ENCODE results near the gene GPHA2. TPM values are rescaled to one million over a fixed set of nuclear protein-coding genes. Genes with fewer than 3 reads are reported as not detected.

Gene GPHA2
- total RNA-seq, 1 donor from 2014 or later: 0.33 TPM

GRCh38 chr11:64885367-64886286 is 50.1 kb downstream of the GPHA2 start:
- Mint-ChIP-seq H3K9me3 (no peaks in the 10 kb centered on the region), H3K4me3 (no peak overlapping the region)
- CTCF ChIA-PET: interaction anchor here (0.9 to 13.0 kb wide), 5 partner anchors 8 to 40 kb away, joined by 3 to 310 read pairs (median 4); partner anchors contain the start of genes CDC42BPG and EHD1

More at GRCh38 chr11:64885367-64886286, 50.1 kb downstream of the GPHA2 start:
- POLR2A ChIA-PET: interaction anchor here (0.6 to 27.8 kb wide), 4 partner anchors 10 to 480 kb away, joined by 3 to 1194 read pairs (median 4); partner anchors contain the start of gene CDC42BPG
- H3K36me3 Mint-ChIP-seq (ENCODE audit: low read depth): no peaks in the 10 kb centered on the region
- ATAC-seq (ENCODE audit: low read depth) (no peak), DNase-seq (no peak)
- H3K4me1 Mint-ChIP-seq: peaks cover 33% of the 10 kb centered on the region
- no peak for TF ChIP-seq CTCF (IDR thresholded peaks at IDR 0.05)
- no peaks in the 10 kb centered on the region for H3K27me3 Mint-ChIP-seq
- intact Hi-C loops (cut with micrococcal nuclease): no loop called here
- H3K27ac Mint-ChIP-seq: peak overlapping the region; percentile 46

Other genes starting within 250 kb of the GPHA2 start
- 0.54 and 0.73 TPM in 2 replicates for gene NRXN2, start 212.7 kb downstream of the GPHA2 start, total RNA-seq
- gene RASGRP2, start 191.8 kb downstream of the GPHA2 start, total RNA-seq: 165 and 177 TPM in 2 replicates
- 3.2 and 4.8 TPM in 2 replicates for gene PYGM, start 175.9 kb downstream of the GPHA2 start, total RNA-seq
- 640 and 687 TPM in 2 replicates for gene SF1, start 157.4 kb downstream of the GPHA2 start, total RNA-seq
- 69.1 and 73.6 TPM in 2 replicates for gene MAP4K2, start 132.7 kb downstream of the GPHA2 start, total RNA-seq
- gene MEN1, start 125.3 kb downstream of the GPHA2 start, total RNA-seq: 35.1 and 44.6 TPM in 2 replicates
- gene CDC42BPG, start 91.2 kb downstream of the GPHA2 start, total RNA-seq: 2.2 and 3.7 TPM in 2 replicates
- 357 and 360 TPM in 2 replicates for gene EHD1, start 57.3 kb downstream of the GPHA2 start, total RNA-seq
- gene ATG2A, start 18.7 kb downstream of the GPHA2 start, total RNA-seq: 31.2 and 35.0 TPM in 2 replicates
- 12.0 and 12.6 TPM in 2 replicates for gene PPP2R5B, start 11.2 kb downstream of the GPHA2 start, total RNA-seq
- 0.20 and 1.5 TPM in 2 replicates for gene MAJIN, start 36.2 kb upstream of the GPHA2 start, total RNA-seq
- 0.07 and 0.24 TPM in 2 replicates for gene BATF2, start 61.1 kb upstream of the GPHA2 start, total RNA-seq
- gene ARL2, start 78.3 kb upstream of the GPHA2 start, total RNA-seq: 65.6 and 79.4 TPM in 2 replicates
- 17.3 and 19.3 TPM in 2 replicates for gene SNX15, start 91.5 kb upstream of the GPHA2 start, total RNA-seq
- gene SAC3D1, start 105.3 kb upstream of the GPHA2 start, total RNA-seq: 3.8 and 5.4 TPM in 2 replicates
- 11.3 and 13.4 TPM in 2 replicates for gene NAALADL1, start 122.7 kb upstream of the GPHA2 start, total RNA-seq
- 2.6 and 3.4 TPM in 2 replicates for gene CDCA5, start 148.1 kb upstream of the GPHA2 start, total RNA-seq
- gene ZFPL1, start 148.3 kb upstream of the GPHA2 start, total RNA-seq: 35.7 and 36.6 TPM in 2 replicates
- gene VPS51, start 160.3 kb upstream of the GPHA2 start, total RNA-seq: 224 and 243 TPM in 2 replicates
- 24.6 and 25.4 TPM in 2 replicates for gene TM7SF2, start 176.0 kb upstream of the GPHA2 start, total RNA-seq
- 11.3 and 13.4 TPM in 2 replicates for gene ZNHIT2, start 181.8 kb upstream of the GPHA2 start, total RNA-seq
- gene FAU, start 186.2 kb upstream of the GPHA2 start, total RNA-seq: 1,416 and 1,501 TPM in 2 replicates
- 60.0 and 62.4 TPM in 2 replicates for gene MRPL49, start 186.4 kb upstream of the GPHA2 start, total RNA-seq
- gene SYVN1, start 198.6 kb upstream of the GPHA2 start, total RNA-seq: 232 and 238 TPM in 2 replicates
- not detected in 2 replicates for gene SPDYC, start 234.3 kb upstream of the GPHA2 start, total RNA-seq
- gene CAPN1, start 246.0 kb upstream of the GPHA2 start, total RNA-seq: 239 and 260 TPM in 2 replicates